GM18867 (cell line): ENCODE results near the gene TIMM17B.
"Not testable (repeated sequence)": the region's sequence is repeated elsewhere in the genome, so short reads cannot be mapped to it uniquely, and the experiment has no call there.

Experiments used
- ATAC-seq: cut with Tn5 transposase; IDR thresholded peaks from one replicate; pipeline ENCODE4 v1.9.1; 2021; ENCODE audit warnings: mild to moderate bottlenecking, moderate library complexity; ENCODE audit not compliant: unreplicated experiment

The TIMM17B gene

DNA sequence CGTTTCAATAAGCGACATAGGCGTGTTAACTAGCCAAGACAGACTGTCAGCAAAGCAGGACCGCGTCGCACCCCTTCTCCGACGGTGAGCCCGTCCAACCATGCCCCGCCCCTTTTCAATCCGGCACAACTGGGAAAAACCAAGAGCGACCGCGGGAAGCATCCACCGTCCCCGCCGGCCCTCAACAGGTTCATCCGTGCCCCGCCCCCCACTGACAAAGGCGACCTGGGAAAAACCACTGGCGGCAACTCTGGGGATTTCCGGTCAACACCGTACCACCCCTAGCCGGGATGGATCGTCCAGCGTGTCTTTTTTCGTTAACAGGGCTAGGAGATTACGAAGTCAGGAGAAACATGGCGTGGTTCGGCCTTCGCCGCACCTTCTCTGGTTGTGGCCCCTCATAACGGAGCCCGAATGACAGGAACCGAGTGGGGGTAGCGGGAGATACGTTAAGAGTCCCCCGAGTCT lies 377 bp downstream of the TIMM17B start:
- no peak for ATAC-seq

DNA sequence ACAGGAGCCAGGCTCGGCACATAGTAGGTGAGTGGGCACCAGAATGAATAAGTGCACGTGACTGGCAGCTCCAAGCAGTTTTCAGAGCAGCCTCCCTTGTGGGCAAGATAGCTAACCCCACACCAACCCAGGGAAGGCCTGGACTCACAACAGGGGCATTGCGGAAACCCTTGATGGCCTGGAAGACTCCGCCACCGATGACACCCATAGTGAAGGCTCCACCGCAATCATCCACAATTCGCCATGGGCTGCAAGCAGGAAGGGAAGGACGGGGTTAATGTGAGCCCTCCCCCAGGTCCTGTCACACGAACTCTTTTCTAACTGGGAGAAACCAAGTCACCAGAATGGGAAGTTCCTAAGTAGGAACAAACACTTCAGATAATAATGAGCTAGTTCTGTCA lies 957 bp downstream of the TIMM17B start:
- no peak for ATAC-seq

DNA sequence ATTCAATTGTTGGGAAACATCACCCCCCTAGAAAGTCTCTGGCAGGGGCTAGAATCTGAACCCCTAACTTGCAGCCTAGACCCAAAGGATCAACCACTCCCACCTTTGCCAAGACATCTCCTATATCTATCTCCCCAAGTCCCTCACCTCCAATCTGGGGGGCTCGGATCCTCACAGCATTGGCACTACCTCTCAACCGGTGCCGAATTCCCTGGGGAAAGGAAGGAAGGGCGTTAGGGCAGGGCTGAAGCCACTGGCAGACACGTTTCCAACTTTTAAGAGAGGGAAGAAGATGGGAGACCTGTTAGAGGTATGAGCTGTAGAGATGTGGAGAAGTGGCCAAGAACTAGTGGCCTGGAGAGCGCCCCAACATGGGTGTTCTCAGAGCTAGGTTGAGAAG lies 2.7 kb downstream of the TIMM17B start:
- ATAC-seq = no peak

DNA sequence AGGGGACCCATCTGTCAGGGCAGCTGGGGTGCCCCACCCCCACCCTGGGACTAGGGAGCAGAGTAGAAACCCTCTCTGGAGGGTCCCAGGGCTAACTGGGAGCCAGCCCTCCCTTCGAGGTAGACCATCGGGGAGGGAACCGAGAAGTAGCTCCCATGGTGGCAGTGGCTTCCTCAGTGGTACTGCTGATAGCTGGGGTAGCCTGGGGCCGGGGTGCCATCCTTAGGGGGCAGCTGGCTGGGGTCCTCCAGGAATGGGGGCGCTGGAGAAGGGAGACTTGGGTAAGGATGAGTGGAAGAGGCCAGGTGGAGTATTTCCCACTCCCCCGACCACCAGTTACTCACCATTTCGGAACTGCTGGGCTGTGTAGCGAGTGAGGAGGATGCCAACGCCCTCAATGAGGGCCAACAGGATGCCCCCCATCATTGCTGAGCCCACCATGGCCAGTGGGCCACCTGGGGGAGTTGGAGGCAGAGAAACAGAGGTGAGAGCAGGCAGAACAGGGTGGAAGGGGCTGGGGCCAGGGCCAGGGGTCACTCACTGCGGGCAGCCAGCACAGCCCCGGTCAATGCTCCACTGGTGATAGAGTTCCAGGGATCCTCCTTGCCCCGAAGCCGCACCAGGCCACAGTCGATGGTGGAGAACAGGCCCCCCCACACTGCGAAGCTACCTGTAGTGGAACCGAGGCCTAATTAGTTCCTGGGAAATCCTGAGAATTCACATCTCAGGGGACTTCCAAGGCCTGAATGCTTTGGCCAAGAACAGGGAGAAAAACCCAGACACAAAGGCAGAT lies 3.8 kb downstream of the TIMM17B start:
- ATAC-seq = no peak

DNA sequence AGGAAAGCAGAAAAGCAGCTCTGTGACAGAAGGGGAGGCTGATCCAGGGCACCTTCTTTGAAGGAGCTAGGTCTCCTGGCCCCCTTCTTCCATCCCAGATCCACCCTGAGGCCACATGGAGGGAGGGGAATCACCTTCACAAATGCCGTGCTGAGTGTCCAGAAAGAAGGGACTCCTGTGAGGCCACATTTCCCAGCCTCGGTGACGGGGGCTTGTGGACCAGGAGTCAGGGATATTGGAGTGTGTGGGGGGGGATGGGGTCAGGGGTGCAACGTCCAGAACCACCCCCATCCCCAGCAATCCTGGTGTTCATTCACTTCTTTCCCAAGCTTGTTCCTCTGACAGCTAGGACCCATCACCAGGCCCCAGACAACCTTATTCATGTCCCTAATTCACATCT lies 4.7 kb downstream of the TIMM17B start:
- ATAC-seq = no peak

DNA sequence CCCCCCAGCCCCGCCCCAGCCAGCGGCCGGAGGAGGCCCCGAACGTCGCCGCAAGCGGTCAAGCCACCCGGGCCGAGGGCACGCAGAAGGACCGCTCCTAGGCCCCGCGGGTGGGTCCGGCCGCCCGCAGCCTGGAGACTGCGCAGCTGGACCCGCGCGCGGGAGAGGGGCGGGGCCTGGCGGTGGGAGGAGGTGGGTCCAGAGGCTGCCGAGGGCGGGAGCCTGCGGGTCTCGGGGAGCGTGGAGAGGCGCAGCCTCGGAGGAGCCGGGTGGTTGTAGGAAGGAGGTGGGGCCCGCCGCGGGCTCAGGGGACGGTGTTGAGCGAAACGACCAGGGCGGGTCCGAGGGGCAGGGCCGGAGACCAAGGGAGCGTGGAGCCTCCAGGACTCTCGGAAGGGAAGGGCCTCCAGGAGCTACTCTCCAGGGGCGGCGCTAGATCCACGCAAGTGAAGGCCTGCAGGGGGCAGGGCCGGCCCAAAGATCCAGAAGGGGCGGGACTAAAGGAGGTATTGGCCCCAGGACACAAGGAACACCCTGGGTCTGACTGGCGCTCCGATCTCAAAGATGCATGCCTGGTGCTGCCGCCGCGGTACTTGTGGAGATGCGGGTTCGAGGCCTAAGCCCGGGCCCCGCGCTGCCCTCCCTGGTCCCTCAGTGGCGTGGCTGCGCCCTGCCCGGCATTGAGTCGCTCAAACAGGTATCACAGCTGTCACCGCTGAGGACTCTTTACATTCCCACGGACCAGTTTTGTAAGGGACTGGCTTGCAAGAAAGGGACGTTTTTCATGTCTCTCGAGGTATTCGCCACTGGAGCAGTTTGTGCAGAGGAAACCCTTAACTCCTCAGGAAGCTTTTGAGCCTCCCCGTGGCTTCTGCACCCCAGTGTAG lies 5.9 kb downstream of the TIMM17B start:
- peak; percentile 76 for ATAC-seq

- ATAC-seq = peak; percentile 51
Measured at GRCh38 chrX:48890934-48891401, 6.6 kb downstream of the TIMM17B start.

DNA sequence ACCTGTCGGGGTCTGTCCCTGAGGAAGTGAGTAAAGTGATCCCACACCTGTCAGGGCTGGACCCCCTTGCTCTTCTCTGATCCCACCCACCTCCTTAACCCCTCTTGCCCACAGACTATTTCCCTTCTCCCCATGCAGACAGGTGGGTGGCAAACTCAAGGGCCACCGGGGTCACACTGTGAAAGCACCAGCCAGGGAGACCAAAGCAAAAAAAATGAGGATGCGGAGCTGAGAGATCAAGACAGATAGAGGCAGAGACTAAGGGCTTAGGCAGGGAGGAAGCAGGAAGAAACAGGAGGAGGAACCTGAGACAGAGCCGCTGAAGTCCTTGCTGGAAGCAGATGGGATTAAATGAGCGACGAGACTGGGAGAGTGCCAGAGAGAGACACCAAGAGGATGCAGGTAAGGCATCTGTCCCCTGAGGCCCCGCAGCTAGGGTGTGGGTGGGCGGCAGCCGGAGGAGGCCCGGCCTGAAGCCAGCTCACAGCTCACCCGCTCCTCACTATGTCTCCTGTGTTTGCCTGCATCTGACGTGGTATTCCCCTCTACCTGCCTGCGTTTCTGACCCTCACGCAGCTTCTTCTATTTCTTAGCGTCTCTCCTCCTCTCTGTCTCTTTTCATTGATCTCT lies 7.2 kb downstream of the TIMM17B start:
- ATAC-seq = peak; percentile 2

DNA sequence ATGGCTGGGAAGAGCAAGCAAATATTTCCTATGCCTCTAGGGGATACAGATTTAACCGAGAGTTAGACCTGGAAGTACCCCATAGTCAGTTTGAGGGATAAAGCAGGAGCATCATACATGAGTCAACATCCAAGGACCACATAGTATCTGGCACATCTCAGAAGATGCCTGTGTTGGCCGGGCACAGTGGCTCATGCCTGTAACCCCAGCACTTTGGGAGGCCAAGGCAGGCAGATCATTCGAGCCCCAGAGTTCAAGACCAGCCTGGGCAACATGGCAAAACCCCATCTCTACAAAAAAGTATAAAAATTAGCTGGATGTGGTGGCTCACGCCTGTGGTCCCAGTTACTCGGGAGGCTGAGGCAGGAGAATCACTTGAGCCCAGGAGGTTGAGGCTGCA lies 11.0 kb downstream of the TIMM17B start:
- not testable (repeated sequence) for ATAC-seq

DNA sequence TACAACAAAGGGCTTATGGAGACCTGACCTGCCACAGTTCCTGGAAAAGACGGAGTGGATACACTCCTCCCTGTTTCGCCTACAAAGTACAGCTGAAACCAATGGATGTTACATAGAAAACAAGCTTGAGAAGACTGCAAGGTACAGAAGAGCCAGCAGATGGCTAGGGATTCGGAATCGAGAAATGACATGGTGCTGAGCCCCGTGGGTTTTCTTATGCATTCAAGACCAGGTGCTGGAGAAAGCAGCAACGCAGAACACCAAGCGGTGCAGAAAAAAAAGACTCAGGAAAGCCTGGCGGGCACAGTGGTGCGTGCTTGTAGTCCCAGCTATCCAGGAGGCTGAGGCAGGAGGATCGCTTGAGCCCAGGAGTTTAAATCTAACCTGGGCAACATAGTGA lies 13.8 kb downstream of the TIMM17B start:
- no peak for ATAC-seq

DNA sequence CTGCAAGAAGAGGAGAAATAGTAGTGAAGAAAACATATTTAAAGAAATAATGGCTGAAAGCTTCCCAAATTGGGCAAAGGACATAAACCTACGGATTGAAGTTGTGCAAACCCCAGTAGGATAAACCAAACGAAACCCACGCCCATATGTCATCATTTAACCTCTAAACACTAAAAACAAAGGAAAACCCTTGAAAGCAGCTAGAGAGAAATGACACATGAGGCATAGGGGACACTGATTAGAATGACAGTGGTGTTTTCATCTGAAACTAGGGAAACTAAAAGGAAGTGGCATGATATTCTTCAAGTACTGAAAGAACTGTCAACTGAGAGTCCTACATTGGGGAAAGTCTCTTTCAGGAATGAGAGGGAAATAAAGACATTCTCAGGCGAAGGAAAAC lies 20.6 kb downstream of the TIMM17B start:
- ATAC-seq = not testable (repeated sequence)

DNA sequence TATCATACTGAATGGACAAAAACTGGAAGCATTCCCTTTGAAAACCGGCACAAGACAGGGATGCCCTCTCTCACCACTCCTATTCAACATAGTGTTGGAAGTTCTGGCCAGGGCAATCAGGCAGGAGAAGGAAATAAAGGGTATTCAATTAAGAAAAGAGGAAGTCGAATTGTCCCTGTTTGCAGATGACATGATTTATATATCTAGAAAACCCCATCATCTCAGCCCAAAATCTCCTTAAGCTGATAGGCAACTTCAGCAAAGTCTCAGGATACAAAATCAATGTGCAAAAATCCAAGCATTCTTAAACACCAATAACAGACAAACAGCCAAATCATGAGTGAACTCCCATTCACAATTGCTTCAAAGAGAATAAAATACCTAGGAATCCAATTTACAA lies 25.6 kb downstream of the TIMM17B start:
- ATAC-seq = not testable (repeated sequence)

DNA sequence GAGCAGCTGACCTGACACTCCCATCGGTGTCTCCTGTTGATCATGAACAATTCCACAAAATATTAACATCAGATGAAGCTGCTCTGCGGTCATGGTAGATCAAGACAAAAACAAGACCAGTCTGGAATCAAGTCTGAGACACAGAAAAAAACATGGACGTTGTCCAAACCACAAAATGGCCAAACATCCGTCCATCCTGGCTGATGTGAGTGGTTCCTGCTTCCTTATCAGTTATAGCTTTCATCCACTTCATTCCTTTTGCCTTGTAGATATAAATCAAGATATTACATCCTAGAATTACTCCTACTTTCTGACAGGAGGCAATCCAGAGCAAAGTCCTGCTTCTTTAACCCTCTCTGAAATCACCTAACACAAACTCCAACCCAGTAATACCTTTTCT lies 33.4 kb downstream of the TIMM17B start:
- ATAC-seq = no peak

- ATAC-seq = no peak
Measured at GRCh38 chrX:48854898-48855297, 42.7 kb downstream of the TIMM17B start.

DNA sequence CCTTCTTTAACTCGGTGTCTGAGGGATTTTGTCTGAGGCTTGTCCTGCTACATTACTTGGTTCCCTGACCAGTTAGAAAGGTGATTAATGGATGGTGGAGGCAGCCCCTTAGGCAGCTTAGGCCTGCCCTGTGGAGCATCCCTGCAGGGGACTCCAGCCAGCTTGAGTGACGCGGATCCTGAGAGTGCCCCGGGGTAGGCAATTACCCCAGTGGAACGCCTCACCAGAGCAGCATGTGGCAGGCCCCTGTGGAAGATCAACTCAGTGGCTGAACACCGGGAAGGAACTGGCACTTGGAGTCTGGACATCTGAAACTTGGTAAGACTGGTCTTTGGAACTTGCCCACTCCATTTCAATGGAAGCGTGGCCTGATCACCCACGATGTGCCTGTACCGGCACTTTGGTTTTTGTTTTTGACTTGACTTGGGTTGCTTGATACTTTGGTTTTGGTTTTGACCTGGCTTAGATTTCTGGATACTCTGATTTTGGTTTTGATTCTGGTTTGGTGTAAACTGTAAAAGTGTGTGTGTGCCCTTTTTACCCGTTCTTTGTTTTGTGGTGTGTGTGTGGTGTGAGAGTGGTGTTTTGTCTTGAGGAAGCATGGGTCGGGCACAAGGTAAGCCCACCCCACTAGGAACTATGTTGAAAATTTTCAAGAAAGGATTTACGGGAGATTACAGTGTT lies 43.3 kb downstream of the TIMM17B start:
- not testable (repeated sequence) for ATAC-seq

GRCh38 chrX:48853494-48853893 lies 44.1 kb downstream of the TIMM17B start:
- ATAC-seq = not testable (repeated sequence)

DNA sequence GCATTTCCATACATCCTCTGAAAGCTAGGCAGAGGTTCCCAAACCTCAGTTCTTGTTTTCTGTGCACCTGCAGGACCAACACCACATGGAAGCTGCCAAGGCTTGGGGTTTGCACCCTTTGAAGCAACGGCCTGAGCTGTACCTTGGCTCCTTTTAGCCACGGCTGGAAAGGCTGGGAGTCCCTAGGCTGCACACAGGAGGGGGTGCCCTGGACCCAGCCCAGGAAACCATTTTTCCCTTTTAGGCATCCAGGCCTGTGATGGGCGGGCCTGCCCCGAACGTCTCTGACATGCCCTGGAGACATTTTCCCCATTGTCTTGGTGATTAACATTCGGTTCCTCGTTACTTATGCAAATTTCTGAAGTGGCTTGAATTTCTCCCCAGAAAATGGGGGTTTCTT lies 44.7 kb downstream of the TIMM17B start:
- ATAC-seq = no peak

- no peak for ATAC-seq
Measured at GRCh38 chrX:48848847-48849246, 48.7 kb downstream of the TIMM17B start.
